Lower leg skin (tissue), 3 donors: ENCODE measurements around the gene SEMA6C.

Experiments used
- CTCF ChIP-seq, 3 donors: fragments of 450-650 bp; IDR thresholded peaks; one replicate each; pipeline ENCODE4 v1.5.1; 2016; ENCODE audit warnings: antibody characterized with exemption in 3 of 3, mild to moderate bottlenecking in 3 of 3, moderate library complexity in 2 of 3
- POLR2A ChIP-seq, 2 donors: fragments of 450-650 bp; IDR thresholded peaks; one replicate each; pipeline ENCODE4 v1.6.1; 2016 to 2017; ENCODE audit warnings: antibody characterized with exemption in 2 of 2, mild to moderate bottlenecking in 1 of 2, moderate library complexity in 1 of 2

GRCh38 chr1:151147132-151147503, 687 bp upstream of the SEMA6C start:
- TF ChIP-seq POLR2A (IDR thresholded peaks at IDR 0.05) (no peak), CTCF (IDR thresholded peaks at IDR 0.05) (no peak)
